Nephron progenitor cell (in vitro differentiated cells): ENCODE measurements around the gene SYT14.

Experiments
- DNase-seq: peaks from one replicate; pipeline ENCODE4 v3.0.0; 2021
- H3K27ac Mint-ChIP-seq: 2 replicates; pipeline ENCODE4 v1.8.0; 2021; ENCODE audit warnings: mild to moderate bottlenecking, moderate library complexity, mixed read lengths
- H3K27me3 Mint-ChIP-seq: 2 replicates; pipeline ENCODE4 v1.8.0; 2021; ENCODE audit warnings: mild to moderate bottlenecking, low read depth, mixed read lengths; ENCODE audit not compliant: poor library complexity
- H3K36me3 Mint-ChIP-seq: 2 replicates; pipeline ENCODE4 v1.8.0; 2021; ENCODE audit warnings: low read depth, mixed read lengths
- H3K4me1 Mint-ChIP-seq: 2 replicates; pipeline ENCODE4 v1.8.0; 2021; ENCODE audit warnings: mixed read lengths
- H3K4me3 Mint-ChIP-seq: 2 replicates; pipeline ENCODE4 v1.8.0; 2021; ENCODE audit warnings: mild to moderate bottlenecking, moderate library complexity, mixed read lengths
- H3K9me3 Mint-ChIP-seq: 2 replicates; pipeline ENCODE4 v1.8.0; 2021; ENCODE audit warnings: mild to moderate bottlenecking, moderate library complexity, mixed read lengths
- CTCF ChIP-seq: fragments of 200-600 bp; sonication (generic); IDR thresholded peaks from 2 replicates; pipeline ENCODE4 v1.5.0; 2021; ENCODE audit warnings: antibody characterized with exemption

Gene SYT14

DNA sequence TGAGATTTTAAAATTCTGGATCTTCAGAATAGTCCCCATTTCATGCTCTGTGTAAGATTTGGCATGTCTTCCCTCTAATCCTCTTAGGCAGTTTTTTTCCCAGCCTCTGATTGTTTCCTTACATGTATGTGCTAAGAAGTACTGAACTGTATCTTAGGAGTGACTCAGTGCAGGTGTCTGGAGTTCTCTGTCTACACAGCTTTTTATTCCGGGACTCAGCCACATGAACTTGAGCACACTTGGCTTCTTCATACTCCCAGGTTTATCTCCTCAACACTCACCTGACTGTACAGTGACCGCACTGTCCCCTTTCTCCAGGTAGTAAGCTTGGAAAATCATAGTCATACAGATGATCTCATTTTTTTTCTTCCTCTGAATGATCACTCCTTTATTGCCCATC lies 50.7 kb downstream of the SYT14 start:
- TF ChIP-seq CTCF, result no peak
- H3K4me1 Mint-ChIP-seq, result peaks cover 9% of the 10 kb centered on the region
- peaks cover 11% of the 10 kb centered on the region for H3K27me3 Mint-ChIP-seq
- DNase-seq, result no peak
- no peak overlapping the region for H3K4me3 Mint-ChIP-seq
- no peaks in the 10 kb centered on the region for H3K36me3 Mint-ChIP-seq
- peaks cover 4% of the 10 kb centered on the region for H3K9me3 Mint-ChIP-seq
- H3K27ac Mint-ChIP-seq, result no peak overlapping the region

- H3K36me3 Mint-ChIP-seq, result no peaks in the 10 kb centered on the region
- no peak for TF ChIP-seq CTCF
- H3K4me3 Mint-ChIP-seq, result no peak overlapping the region
- H3K9me3 Mint-ChIP-seq, result peaks cover 4% of the 10 kb centered on the region
- H3K27me3 Mint-ChIP-seq, result peaks cover 11% of the 10 kb centered on the region
- peaks cover 9% of the 10 kb centered on the region for H3K4me1 Mint-ChIP-seq
- DNase-seq, result no peak
- no peak overlapping the region for H3K27ac Mint-ChIP-seq
Measured at GRCh38 chr1:209989525-209989924, 51.5 kb downstream of the SYT14 start.

- TF ChIP-seq CTCF, result no peak
- peaks cover 6% of the 10 kb centered on the region for H3K27me3 Mint-ChIP-seq
- H3K4me1 Mint-ChIP-seq, result peaks cover 9% of the 10 kb centered on the region
- H3K27ac Mint-ChIP-seq, result no peak overlapping the region
- H3K4me3 Mint-ChIP-seq, result no peak overlapping the region
- H3K36me3 Mint-ChIP-seq, result no peaks in the 10 kb centered on the region
- DNase-seq, result peak; percentile 3
- no peaks in the 10 kb centered on the region for H3K9me3 Mint-ChIP-seq
Measured at GRCh38 chr1:209993061-209993830, 55.2 kb downstream of the SYT14 start.

DNA sequence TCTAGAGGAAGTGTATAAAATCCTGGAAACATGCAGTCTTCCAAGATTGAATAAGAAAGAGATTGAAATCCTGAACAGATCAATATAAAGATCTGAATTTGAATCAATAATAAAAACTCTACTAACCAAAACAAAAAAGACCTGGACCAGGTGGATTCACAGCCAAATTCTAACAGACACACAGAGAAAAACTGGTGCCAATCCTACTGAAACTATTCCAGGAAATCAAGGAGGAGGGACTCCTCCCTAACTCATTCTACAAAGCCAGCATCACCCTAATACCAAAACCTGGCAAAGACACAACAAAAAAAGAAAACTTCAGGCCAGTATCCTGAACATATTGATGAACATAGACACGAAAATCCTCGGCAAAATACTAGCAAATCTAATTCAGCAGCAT lies 58.3 kb downstream of the SYT14 start:
- DNase-seq, result no peak
- no peak overlapping the region for H3K27ac Mint-ChIP-seq
- peaks cover 9% of the 10 kb centered on the region for H3K4me1 Mint-ChIP-seq
- peaks cover under 1% of the 10 kb centered on the region for H3K27me3 Mint-ChIP-seq
- no peaks in the 10 kb centered on the region for H3K36me3 Mint-ChIP-seq
- no peak for TF ChIP-seq CTCF
- no peak overlapping the region for H3K4me3 Mint-ChIP-seq
- no peaks in the 10 kb centered on the region for H3K9me3 Mint-ChIP-seq

DNA sequence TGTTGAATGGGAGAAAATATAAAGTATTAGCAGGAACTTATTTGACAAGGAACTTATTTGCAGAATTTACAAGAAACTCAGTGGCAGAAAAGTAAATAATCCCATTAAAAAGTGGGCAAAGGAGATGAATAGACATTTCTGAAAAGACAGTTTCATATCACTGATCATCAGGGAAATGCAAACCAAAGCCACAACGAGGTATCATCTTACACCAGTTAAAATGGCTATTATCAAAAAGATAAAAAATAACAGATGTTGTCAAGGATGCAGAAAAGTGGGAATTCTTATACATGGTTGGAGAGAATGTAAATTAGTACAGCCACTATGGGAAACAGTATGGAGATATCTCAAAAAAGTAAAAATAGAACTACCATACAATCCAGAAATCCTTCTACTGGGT lies 61.0 kb downstream of the SYT14 start:
- no peaks in the 10 kb centered on the region for H3K9me3 Mint-ChIP-seq
- H3K36me3 Mint-ChIP-seq, result no peaks in the 10 kb centered on the region
- H3K4me1 Mint-ChIP-seq, result no peaks in the 10 kb centered on the region
- no peak overlapping the region for H3K27ac Mint-ChIP-seq
- DNase-seq, result no peak
- TF ChIP-seq CTCF, result no peak
- H3K4me3 Mint-ChIP-seq, result no peak overlapping the region
- H3K27me3 Mint-ChIP-seq, result no peaks in the 10 kb centered on the region

- H3K36me3 Mint-ChIP-seq, result no peaks in the 10 kb centered on the region
- H3K27ac Mint-ChIP-seq, result no peak overlapping the region
- no peak for DNase-seq
- H3K4me3 Mint-ChIP-seq, result no peak overlapping the region
- H3K27me3 Mint-ChIP-seq, result no peaks in the 10 kb centered on the region
- no peak for TF ChIP-seq CTCF
- H3K9me3 Mint-ChIP-seq, result no peaks in the 10 kb centered on the region
- H3K4me1 Mint-ChIP-seq, result no peaks in the 10 kb centered on the region
Measured at GRCh38 chr1:210001751-210002150, 63.7 kb downstream of the SYT14 start.
